ENCODE data around the gene JAZF1.

The JAZF1 gene

GRCh38 chr7:28180364-28181147, at the start of gene JAZF1:
JAZF1 (minus strand) TSS chr7:28180795.
- DNase-seq, result peak; percentile 52

DNA sequence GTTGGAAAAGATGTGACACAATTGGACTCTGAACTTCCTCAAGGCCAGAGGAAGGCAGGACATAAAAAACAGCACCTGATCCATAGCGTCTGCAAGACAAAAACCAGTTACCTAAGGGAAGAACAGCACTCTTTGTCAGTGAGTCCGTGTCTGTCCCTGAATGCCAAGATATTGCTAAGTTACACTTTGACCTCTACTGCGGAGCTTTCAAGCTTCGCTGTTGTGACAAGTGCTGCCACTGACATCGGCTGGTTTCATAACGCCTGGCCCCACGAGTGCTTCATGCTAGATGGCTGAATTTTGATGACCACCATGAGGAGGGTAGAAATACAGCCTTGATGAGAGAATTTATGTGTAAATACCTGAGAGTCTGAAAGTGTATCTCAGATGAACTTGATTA, 49.7 kb upstream of the JAZF1 start:
- no peak for DNase-seq

DNA sequence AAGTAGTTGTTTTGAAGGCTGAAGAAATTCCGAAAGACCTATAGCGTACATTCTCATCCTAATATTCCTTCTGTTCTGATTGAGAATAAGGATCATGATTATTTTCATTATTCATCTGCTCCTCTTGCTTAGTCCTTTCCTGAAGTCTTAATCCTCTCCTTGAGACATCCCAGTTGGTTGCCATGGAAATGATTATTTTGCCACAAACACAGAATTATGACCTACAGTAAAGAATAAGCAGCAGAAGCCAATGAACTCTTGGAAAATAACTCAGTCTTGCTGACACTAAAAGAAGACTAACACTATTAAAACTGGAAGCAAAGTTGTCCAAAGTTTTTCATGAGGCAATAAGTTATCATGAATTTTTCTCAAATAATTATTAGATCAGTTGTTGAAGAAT, 47.8 kb upstream of the JAZF1 start:
- peak; percentile 24 for DNase-seq

GRCh38 chr7:28226003-28226402, 45.4 kb upstream of the JAZF1 start:
- DNase-seq, result no peak

- DNase-seq, result no peak
These were observed 45.0 kb upstream of the JAZF1 start for GRCh38 chr7:28225576-28225975.

DNA sequence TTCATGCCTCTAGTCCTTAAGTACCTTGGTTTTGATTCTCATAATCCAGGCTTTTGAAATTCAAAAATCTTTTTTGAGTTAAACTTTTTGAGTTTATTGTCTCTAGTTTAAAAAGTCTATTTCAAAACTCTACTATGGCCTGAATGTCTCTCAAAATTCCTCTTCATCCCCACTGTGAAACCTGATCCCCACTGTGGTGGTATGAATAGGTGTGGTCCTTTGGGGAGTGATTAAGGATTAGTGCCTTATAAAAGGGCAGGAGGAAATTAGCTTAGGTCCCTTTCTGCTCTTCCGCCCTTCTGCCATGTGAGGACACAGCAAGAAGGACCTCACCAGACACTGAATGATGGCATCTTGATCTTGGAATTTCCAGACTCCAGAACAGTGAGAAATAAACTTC, 44.1 kb upstream of the JAZF1 start:
- DNase-seq, result no peak

DNA sequence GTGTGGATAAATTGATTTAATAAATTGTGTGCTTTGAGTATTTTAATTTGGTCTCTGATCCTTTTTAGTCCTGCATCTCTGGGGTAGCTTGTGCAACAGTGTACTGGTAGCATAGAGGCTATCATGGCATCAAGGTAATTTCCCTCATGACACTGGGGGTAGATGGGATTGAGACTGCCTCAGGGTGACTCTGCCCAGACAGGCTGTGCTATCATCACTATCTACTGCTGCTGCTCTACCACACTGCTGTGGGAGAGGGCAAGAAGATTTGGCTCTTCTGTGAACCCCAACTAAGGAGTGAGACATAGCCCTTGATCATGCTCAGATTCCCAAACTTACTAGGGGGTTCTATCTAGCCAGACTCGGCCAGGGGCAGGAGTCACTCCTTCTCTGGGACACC, 43.6 kb upstream of the JAZF1 start:
- no peak for DNase-seq

- DNase-seq, result no peak
These were observed 42.0 kb upstream of the JAZF1 start for GRCh38 chr7:28222636-28223035.

- DNase-seq, result no peak
These were observed 39.2 kb upstream of the JAZF1 start for GRCh38 chr7:28219793-28220192.

- DNase-seq, result no peak
These were observed 36.5 kb upstream of the JAZF1 start for GRCh38 chr7:28217143-28217542.

DNA sequence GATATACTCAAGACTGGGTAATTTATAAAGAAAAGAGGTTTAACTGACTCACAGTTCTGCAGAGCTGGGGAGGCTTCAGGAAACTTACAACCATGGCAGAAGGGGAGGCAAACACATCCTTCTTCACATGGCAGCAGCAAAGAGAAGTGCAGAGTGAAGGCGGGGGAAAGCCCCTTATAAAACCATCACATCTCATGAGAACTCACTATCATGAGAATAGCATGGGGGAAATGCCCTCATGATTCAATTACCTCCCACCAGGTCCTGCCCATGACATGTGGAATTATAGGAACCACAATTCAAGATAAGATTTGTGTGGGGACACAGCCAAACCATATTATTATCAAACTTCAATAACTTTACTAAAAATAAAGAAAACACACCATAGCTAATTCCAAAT, 30.4 kb upstream of the JAZF1 start:
- DNase-seq, result no peak

- no peak for DNase-seq
These were observed 27.9 kb upstream of the JAZF1 start for GRCh38 chr7:28208506-28208905.

- DNase-seq, result peak; percentile 36
These were observed 27.0 kb upstream of the JAZF1 start for GRCh38 chr7:28207486-28208158.

- DNase-seq, result no peak
These were observed 24.9 kb upstream of the JAZF1 start for GRCh38 chr7:28205506-28205905.

DNA sequence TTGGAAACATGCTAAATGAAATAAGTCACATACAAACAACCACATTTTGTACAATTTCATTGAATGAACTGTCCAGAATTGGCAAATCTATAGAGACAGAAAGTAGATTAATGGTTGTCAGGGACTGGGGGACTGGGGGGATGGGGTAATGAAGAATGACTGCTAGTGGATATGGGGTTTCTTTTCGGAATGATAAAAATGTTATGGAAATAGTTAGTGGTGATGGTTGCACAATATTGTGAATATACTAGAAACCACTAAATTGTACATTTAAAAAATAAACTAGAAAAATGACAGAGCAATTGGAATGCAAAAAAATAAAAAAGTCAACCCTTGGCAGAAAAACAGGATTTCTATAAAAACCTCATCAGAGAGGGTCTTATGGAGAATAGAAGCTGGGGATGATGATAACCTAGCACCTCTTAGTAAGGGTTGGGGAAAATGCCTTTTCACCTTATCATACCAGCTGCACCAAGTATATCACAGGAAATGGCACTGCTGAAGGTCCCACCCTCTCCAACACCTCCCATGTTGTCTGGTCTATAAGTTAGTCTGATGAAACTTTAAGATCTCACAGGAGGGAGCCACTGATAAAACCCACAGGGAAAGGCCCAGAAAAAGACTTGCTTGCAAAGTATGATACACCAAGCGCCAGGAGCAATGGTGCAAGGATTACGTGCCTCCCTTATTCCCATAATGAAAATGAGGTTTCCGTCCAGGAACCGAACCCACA, 23.1 kb upstream of the JAZF1 start:
- DNase-seq, result peak; percentile 67

DNA sequence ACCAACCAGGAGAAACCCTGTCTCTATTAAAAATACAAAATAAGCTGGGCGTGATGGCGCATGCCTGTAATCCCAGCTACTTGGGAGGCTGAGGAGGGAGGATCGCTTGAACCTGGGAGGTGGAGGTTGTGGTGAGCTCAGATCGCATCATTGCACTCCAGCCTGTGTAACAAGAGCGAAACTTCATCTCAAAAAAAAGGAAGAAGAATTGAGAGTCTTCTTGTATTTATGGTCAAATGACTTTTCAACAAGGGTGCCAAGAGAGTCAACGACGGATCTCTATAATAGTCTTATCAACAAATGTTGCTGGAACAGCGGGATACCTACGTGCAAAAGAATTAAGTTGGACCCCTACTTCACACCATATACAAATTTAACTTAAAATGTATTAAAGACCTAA, 21.6 kb upstream of the JAZF1 start:
- no peak for DNase-seq

GRCh38 chr7:28201131-28201530, 20.5 kb upstream of the JAZF1 start:
- no peak for DNase-seq

DNA sequence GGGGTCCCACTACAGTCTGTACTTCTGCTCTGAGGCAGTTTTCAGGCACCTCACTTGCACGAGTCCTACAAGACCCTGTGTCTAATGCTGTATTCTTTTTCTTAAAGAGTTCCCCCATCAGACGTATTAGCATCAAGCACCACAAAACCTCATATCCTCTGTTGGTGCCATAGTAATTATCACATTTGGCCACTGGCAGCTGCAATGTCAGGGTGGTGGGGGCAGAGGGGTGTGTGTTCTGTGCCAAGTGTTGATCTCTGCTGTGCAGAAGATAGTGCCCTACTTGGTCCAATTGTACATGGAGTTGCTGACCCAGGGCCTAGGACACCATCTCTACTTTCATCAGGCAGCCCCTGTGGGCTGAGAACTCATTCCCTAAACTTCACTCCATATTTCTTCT, 20.0 kb upstream of the JAZF1 start:
- no peak for DNase-seq

- no peak for DNase-seq
These were observed 18.5 kb upstream of the JAZF1 start for GRCh38 chr7:28199021-28199510.

DNA sequence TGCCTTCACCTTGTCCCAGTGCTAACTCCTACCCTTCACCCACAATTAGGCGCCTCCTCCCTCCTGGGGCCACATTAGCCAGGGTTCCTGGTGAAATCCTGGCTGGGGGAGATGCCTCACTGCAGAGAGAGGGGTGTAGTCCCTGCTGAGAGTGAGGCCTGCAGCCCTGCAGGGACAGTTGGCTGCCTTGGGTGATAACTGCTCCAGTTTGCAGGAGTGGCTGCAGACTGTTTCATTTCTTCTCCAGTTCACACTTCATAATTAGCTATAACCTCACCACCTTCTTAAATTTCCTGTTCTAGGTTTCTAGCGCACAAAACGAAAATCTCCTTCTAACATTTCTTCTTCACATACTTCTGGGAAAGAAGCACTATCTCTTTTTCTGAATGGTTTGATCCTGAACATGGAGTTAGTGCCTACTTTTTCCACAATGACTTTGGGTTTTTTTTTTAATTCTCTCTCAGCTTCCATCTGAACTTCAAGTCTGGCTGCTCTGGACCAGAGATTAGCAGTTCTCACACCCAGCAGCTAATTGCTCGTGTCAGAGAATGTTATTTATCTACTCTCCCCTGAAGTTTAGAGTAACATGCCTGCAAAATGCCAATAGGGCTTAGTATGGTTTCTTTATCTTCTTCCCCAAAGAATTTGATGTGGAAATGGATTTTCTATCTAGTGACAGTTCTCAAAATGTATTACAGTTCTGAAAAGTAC, 15.5 kb upstream of the JAZF1 start:
- DNase-seq, result no peak

DNA sequence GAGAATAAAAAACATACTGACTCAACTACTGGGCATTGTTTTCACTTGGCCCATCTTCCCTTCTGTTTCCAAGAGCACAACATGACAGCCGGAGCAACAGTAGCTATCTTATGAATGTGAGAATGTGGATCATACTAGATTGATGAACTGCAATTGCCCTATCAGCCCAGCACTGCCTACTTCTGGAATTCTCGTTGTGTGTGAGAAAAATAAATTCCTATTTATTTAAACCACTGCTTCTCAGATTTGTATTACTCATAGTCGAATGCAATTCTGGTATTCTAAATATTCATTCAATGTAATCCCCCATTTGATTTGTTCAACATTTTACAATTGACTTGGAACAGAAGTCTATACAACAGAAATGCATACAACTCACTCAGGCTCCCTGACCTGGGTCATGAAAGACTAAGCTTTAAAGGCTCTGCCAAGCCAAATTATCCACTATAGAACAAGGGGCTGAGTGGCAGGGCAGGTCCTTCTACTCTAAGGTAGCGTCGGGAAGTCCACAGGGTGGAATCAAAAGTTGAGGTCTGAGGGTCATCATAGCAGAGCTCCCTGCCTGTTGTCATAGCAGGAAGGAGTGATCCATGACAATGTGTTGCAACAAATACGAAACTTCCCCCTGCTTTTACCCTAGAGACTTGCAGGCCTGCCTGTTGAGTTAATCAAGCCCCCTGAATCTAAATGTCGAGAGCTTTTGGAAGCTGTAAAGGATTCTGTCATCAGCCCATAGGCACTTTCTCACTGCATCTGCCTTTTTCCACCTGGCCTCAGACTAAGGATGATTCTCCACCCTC, 12.4 kb upstream of the JAZF1 start:
- DNase-seq, result no peak

GRCh38 chr7:28191751-28192150, 11.2 kb upstream of the JAZF1 start:
- DNase-seq, result no peak

Measured in HCEC 1CT (cell line).